ENCODE measurements around the gene ATPAF2.

DNA sequence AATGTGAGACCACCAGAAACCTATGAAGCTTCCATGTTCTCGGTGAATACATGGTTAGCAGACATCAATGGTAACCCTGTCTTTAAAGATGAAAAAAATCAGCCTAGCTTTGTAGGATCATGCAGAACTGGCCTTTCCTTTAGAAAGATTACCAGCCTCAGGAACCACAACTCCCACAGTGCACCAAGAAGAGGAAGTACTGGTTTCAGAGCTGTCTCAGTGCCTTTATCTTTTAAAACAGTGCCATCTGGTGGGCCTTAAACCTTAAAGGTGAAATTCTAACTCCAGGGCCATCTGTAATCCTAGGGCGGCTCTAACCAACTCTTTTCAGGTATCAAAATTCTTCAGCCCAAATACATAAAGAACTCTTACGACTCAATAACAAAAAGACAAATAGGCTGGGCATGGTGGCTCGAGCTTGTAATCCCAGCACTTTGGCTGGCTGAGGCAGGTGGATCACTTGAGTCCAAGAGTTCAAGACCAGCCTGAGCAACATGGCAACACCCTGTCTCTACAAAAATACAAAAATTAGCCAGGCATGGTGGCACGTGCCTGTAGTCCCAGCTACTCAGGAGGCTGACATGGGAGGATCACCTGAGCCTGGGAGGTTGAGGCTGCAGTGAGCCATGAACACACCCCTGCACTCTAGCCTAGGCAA, 5.4 kb downstream of the ATPAF2 start:
- TF ChIP-seq KDM5A (IDR thresholded peaks at IDR 0.05), result no peak
- TF ChIP-seq CTCF (IDR thresholded peaks at IDR 0.05), result peak; percentile 93
- TF ChIP-seq, protein P1, sequence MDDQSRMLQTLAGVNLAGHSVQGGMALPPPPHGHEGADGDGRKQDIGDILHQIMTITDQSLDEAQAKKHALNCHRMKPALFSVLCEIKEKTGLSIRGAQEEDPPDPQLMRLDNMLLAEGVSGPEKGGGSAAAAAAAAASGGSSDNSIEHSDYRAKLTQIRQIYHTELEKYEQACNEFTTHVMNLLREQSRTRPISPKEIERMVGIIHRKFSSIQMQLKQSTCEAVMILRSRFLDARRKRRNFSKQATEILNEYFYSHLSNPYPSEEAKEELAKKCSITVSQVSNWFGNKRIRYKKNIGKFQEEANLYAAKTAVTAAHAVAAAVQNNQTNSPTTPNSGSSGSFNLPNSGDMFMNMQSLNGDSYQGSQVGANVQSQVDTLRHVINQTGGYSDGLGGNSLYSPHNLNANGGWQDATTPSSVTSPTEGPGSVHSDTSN (IDR thresholded peaks at IDR 0.05), result no peak
- no peak for TF ChIP-seq KDM1A (IDR thresholded peaks at IDR 0.05; ENCODE audit: low read depth)
- no peak for TF ChIP-seq JUN (IDR thresholded peaks at IDR 0.05)
- TF ChIP-seq MYC (IDR thresholded peaks at IDR 0.05; ENCODE audit: borderline replicate concordance, low read length), result no peak
- TF ChIP-seq POLR2A (IDR thresholded peaks at IDR 0.05; ENCODE audit: low read length), result no peak
- no peak for TF ChIP-seq ZSCAN20 (CRISPR knock-in tag; IDR thresholded peaks at IDR 0.05)
- no peak for TF ChIP-seq SREBF2 (IDR thresholded peaks at IDR 0.05)
- no peak for TF ChIP-seq ATOH8 (CRISPR knock-in tag; IDR thresholded peaks at IDR 0.05; ENCODE audit: low read depth)
- TF ChIP-seq SMC3 (IDR thresholded peaks at IDR 0.05), result peak; percentile 95
- TF ChIP-seq EP300 (IDR thresholded peaks at IDR 0.05), result no peak
- TF ChIP-seq MAX (IDR thresholded peaks at IDR 0.05), result no peak
